Glomerular endothelial cell (primary cell): Measurements from ENCODE around the gene PCED1A. TPM values are rescaled to one million over a fixed set of nuclear protein-coding genes. Genes with fewer than 3 reads are reported as not detected.

Experiments used
- DNase-seq: peaks from one replicate; pipeline ENCODE4 v3.0.0-alpha.2; 2011; ENCODE audit warnings: low read depth, low spot score; ENCODE audit errors: extremely low read depth
- total RNA-seq: library from RNA; depleted of rRNA; stranded (reverse); fragments of >200 nt; gene quantifications from 2 replicates; pipeline ENCODE4 v1.2.3, GENCODE V29; 2015

PCED1A gene
- 13.4 and 22.7 TPM in 2 replicates for total RNA-seq

- no peak for DNase-seq
Measured at GRCh38 chr20:2840138-2840966, at the start of gene PCED1A, which contains the start of gene VPS16. Gene PCED1A, minus strand, starts transcription at chr20:2840655. Its CDS starts 743 bp downstream, at chr20:2839912. Gene VPS16, plus strand, starts transcription at chr20:2840745. Its CDS starts 30 bp downstream, at chr20:2840775.

GRCh38 chr20:2889797-2890196 lies 49.3 kb upstream of the PCED1A start:
- DNase-seq: no peak

GRCh38 chr20:2889209-2889608 lies 48.8 kb upstream of the PCED1A start:
- no peak for DNase-seq

GRCh38 chr20:2888224-2888955 lies 47.9 kb upstream of the PCED1A start:
- no peak for DNase-seq

GRCh38 chr20:2887715-2888114 lies 47.3 kb upstream of the PCED1A start:
- DNase-seq: no peak

GRCh38 chr20:2883726-2884637 lies 43.5 kb upstream of the PCED1A start:
- DNase-seq: no peak

- no peak for DNase-seq
Measured at GRCh38 chr20:2880650-2881049, 40.2 kb upstream of the PCED1A start.

- DNase-seq: no peak
Measured at GRCh38 chr20:2879146-2879545, 38.7 kb upstream of the PCED1A start.

- no peak for DNase-seq
Measured at GRCh38 chr20:2878515-2878914, 38.1 kb upstream of the PCED1A start.

GRCh38 chr20:2875690-2876203 lies 35.3 kb upstream of the PCED1A start:
- DNase-seq: no peak

- no peak for DNase-seq
Measured at GRCh38 chr20:2874456-2874855, 34.0 kb upstream of the PCED1A start.

GRCh38 chr20:2873747-2874041 lies 33.2 kb upstream of the PCED1A start:
- DNase-seq: no peak

- DNase-seq: no peak
Measured at GRCh38 chr20:2873010-2873746, 32.7 kb upstream of the PCED1A start, which contains the start of gene PTPRA. Gene PTPRA, plus strand, starts transcription at chr20:2873481. Its CDS starts 90,797 bp downstream, at chr20:2964278.

GRCh38 chr20:2872459-2873009 lies 32.1 kb upstream of the PCED1A start:
- no peak for DNase-seq

- DNase-seq: no peak
Measured at GRCh38 chr20:2871661-2872458, 31.4 kb upstream of the PCED1A start.

- DNase-seq: no peak
Measured at GRCh38 chr20:2871111-2871465, 30.6 kb upstream of the PCED1A start.

- DNase-seq: no peak
Measured at GRCh38 chr20:2869381-2869780, 28.9 kb upstream of the PCED1A start.

- DNase-seq: no peak
Measured at GRCh38 chr20:2867081-2867864, 26.8 kb upstream of the PCED1A start.
